ENCODE results near the gene LIMK1.
"Not testable (repeated sequence)": the region's sequence is repeated elsewhere in the genome, so short reads cannot be mapped to it uniquely, and the experiment has no call there.

Gene LIMK1

GRCh38 chr7:74126220-74126880, 42.7 kb downstream of the LIMK1 start:
- DNase-seq, result no peak

- no peak for DNase-seq
Measured at GRCh38 chr7:74129887-74130286, 46.3 kb downstream of the LIMK1 start.

GRCh38 chr7:74130518-74130917, 46.9 kb downstream of the LIMK1 start:
- DNase-seq, result no peak

GRCh38 chr7:74134117-74134620, 50.6 kb downstream of the LIMK1 start:
- no peak for DNase-seq

GRCh38 chr7:74138334-74138867, 54.8 kb downstream of the LIMK1 start:
- no peak for DNase-seq

GRCh38 chr7:74138945-74139843, 55.6 kb downstream of the LIMK1 start:
- no peak for DNase-seq

- no peak for DNase-seq
Measured at GRCh38 chr7:74141705-74142104, 58.1 kb downstream of the LIMK1 start.

- DNase-seq, result no peak
Measured at GRCh38 chr7:74143383-74143782, 59.8 kb downstream of the LIMK1 start.

GRCh38 chr7:74148491-74148890, 64.9 kb downstream of the LIMK1 start:
- DNase-seq, result no peak

GRCh38 chr7:74149071-74149470, 65.5 kb downstream of the LIMK1 start:
- no peak for DNase-seq

- no peak for DNase-seq
Measured at GRCh38 chr7:74149603-74150002, 66.0 kb downstream of the LIMK1 start.

GRCh38 chr7:74153736-74154135, 70.1 kb downstream of the LIMK1 start:
- no peak for DNase-seq

GRCh38 chr7:74155810-74156395, 72.3 kb downstream of the LIMK1 start:
- DNase-seq, result no peak

GRCh38 chr7:74157605-74158004, 74.0 kb downstream of the LIMK1 start:
- no peak for DNase-seq

- DNase-seq, result no peak
Measured at GRCh38 chr7:74164985-74165456, 81.4 kb downstream of the LIMK1 start.

- DNase-seq, result no peak
Measured at GRCh38 chr7:74165867-74166593, 82.4 kb downstream of the LIMK1 start.

GRCh38 chr7:74167324-74167723, 83.7 kb downstream of the LIMK1 start:
- DNase-seq, result not testable (repeated sequence)

Measured in NCI-H526 treated with DMSO at 0.1 percent for 48 hours (cell line).